Stimulated activated CD4-positive, alpha-beta T cell treated with anti-CD3 and anti-CD28 coated beads, Interleukin-1b, Interleukin-23, amount 100 ng/mL, for 1 hour (primary cell): ENCODE measurements around the gene MAGI2.

Source experiments
- DNase-seq, 2 donors: peaks; one replicate each; pipeline ENCODE4 v3.0.0-alpha.2; 2020; ENCODE audit warnings: low read depth in 2 of 2

The MAGI2 gene

GRCh38 chr7:79302293-79302692 is 151.2 kb downstream of the MAGI2 start:
- no peak for DNase-seq

- DNase-seq: no peak
Measured at GRCh38 chr7:79301419-79301818, 152.0 kb downstream of the MAGI2 start.

GRCh38 chr7:79300573-79300972 is 152.9 kb downstream of the MAGI2 start:
- no peak for DNase-seq

GRCh38 chr7:79298145-79298760 is 155.2 kb downstream of the MAGI2 start:
- no peak for DNase-seq

GRCh38 chr7:79296553-79297320 is 156.7 kb downstream of the MAGI2 start:
- DNase-seq: no peak

- DNase-seq: no peak
Measured at GRCh38 chr7:79293655-79294142, 159.8 kb downstream of the MAGI2 start.

- no peak for DNase-seq
Measured at GRCh38 chr7:79292834-79293233, 160.6 kb downstream of the MAGI2 start.

GRCh38 chr7:79291498-79291865 is 162.0 kb downstream of the MAGI2 start:
- no peak for DNase-seq

GRCh38 chr7:79290841-79291497 is 162.5 kb downstream of the MAGI2 start:
- no peak for DNase-seq

- DNase-seq: no peak
Measured at GRCh38 chr7:79290398-79290797, 163.1 kb downstream of the MAGI2 start.

GRCh38 chr7:79288655-79289054 is 164.8 kb downstream of the MAGI2 start:
- no peak for DNase-seq

GRCh38 chr7:79287981-79288380 is 165.5 kb downstream of the MAGI2 start:
- DNase-seq: no peak

- DNase-seq: no peak
Measured at GRCh38 chr7:79286181-79286580, 167.3 kb downstream of the MAGI2 start.

GRCh38 chr7:79285756-79286155 is 167.7 kb downstream of the MAGI2 start:
- DNase-seq: no peak

GRCh38 chr7:79284211-79284610 is 169.3 kb downstream of the MAGI2 start:
- DNase-seq: no peak

GRCh38 chr7:79282882-79283602 is 170.4 kb downstream of the MAGI2 start:
- DNase-seq: no peak

GRCh38 chr7:79282070-79282694 is 171.3 kb downstream of the MAGI2 start:
- DNase-seq: no peak

GRCh38 chr7:79281426-79281825 is 172.0 kb downstream of the MAGI2 start:
- no peak for DNase-seq

GRCh38 chr7:79272938-79273337 is 180.5 kb downstream of the MAGI2 start:
- DNase-seq: no peak

- no peak for DNase-seq
Measured at GRCh38 chr7:79272066-79272669, 181.3 kb downstream of the MAGI2 start.

GRCh38 chr7:79268730-79269129 is 184.7 kb downstream of the MAGI2 start:
- no peak for DNase-seq
